K562 (cell line): ENCODE measurements around the gene HAPLN3. TPM values are rescaled to one million over a fixed set of nuclear protein-coding genes. Genes with fewer than 3 reads are reported as not detected.

Source experiments
- ATAC-seq: fragments of 200-7000 bp; cut with Tn5 transposase; 3 replicates; pipeline ENCODE4 v1.9.1; 2020; ENCODE audit warnings: moderate library complexity
- BruUV-seq: library from RNA; stranded (reverse); fragments of 400-500 nt; replicated peaks from 2 replicates; lab custom pipeline; 2021; lab: Mats Ljungman, UMichigan
- CTCF ChIA-PET: fragments of 300-600 bp; formaldehyde crosslinking; extraction: SDS; loops from one replicate; lab custom pipeline; 2021; ENCODE audit warnings: low intra/inter-chr PET ratio; lab: Yijun Ruan, JAX
- POLR2A ChIA-PET: fragments of 300-600, 350-650 bp; sonication (Branson Sonifier 250); formaldehyde crosslinking; extraction: SDS; loops from one replicate; lab custom pipeline; 2021; ENCODE audit warnings: antibody characterized with exemption, inconsistent platforms; lab: Yijun Ruan, JAX
- DNase-seq, 4 experiments: peaks; one replicate each; pipeline versions ENCODE4 v3.0.0 to v3.0.0-alpha.2; 2011 to 2018; ENCODE audit warnings: low spot score in 3 of 4, mixed read lengths in 3 of 4; ENCODE audit errors: extremely low read depth in 1 of 4
- FAIRE-seq: peaks from 2 replicates; lab custom pipeline; 2011; peaks lifted over from hg19 to GRCh38; lab: Jason Lieb, UNC
- H2AFZ ChIP-seq: 2 replicates; pipeline ENCODE4 v1.6.0; 2011; ENCODE audit warnings: low read depth, low read length, control low read depth, inconsistent platforms
- H3K27ac ChIP-seq: fragments of 200-600 bp; 3 replicates; pipeline ENCODE4 v1.8.0; 2011; ENCODE audit warnings: low read depth, mild to moderate bottlenecking, control low read depth, inconsistent platforms, low read length, moderate library complexity, mixed read lengths; ENCODE audit errors: extremely low read depth
- H3K27me3 ChIP-seq, 2 experiments: fragments of 300-600 bp in 1 of 2; 2 replicates in 1 of 2; 3 replicates in 1 of 2; pipeline versions ENCODE4 v1.6.0 to v1.8.0; 2011; ENCODE audit warnings: inconsistent platforms in 2 of 2, low read length in 2 of 2, mild to moderate bottlenecking in 1 of 2, mixed read lengths in 1 of 2, moderate library complexity in 1 of 2; ENCODE audit not compliant: control insufficient read depth in 2 of 2, insufficient read depth in 2 of 2
- H3K36me3 ChIP-seq: fragments of 300-600 bp; 3 replicates; pipeline ENCODE4 v1.8.0; 2011; ENCODE audit warnings: mild to moderate bottlenecking, low read length, inconsistent platforms; ENCODE audit not compliant: control insufficient read depth, insufficient read depth
- H3K4me1 ChIP-seq, 2 experiments: fragments of 200-600 bp in 1 of 2; replicated peaks in 1 of 2; 2 replicates in 1 of 2; 3 replicates in 1 of 2; pipeline versions ENCODE4 v1.5.1 to v1.8.0; 2011; ENCODE audit warnings: inconsistent platforms in 2 of 2, low read length in 2 of 2, mild to moderate bottlenecking in 1 of 2, mixed read lengths in 1 of 2, moderate library complexity in 1 of 2; ENCODE audit not compliant: control insufficient read depth in 2 of 2, insufficient read depth in 2 of 2
- H3K4me2 ChIP-seq: 2 replicates; pipeline ENCODE4 v1.6.1; 2011; ENCODE audit warnings: low read length, control low read depth, inconsistent platforms, mixed read lengths; ENCODE audit not compliant: insufficient read depth
- H3K4me3 ChIP-seq: fragments of 200-600 bp; sonication (generic), shearing (Covaris generic); 2 replicates; pipeline ENCODE4 v1.5.1; 2016; ENCODE audit warnings: control low read depth, inconsistent platforms
- H3K79me2 ChIP-seq: fragments of 200-600 bp; 3 replicates; pipeline ENCODE4 v1.8.0; 2011; ENCODE audit warnings: low read length, inconsistent platforms; ENCODE audit not compliant: control insufficient read depth, insufficient read depth
- H3K9ac ChIP-seq, 2 experiments: 2 replicates each; pipeline versions ENCODE4 v1.6.0 to v1.6.1; 2011; ENCODE audit warnings: low read depth in 2 of 2, low read length in 2 of 2, control low read depth in 1 of 2, inconsistent platforms in 1 of 2, mild to moderate bottlenecking in 1 of 2, mixed read lengths in 1 of 2; ENCODE audit not compliant: insufficient read depth in 1 of 2
- H3K9me1 ChIP-seq: one replicate; pipeline ENCODE4 v1.6.0; 2011; ENCODE audit warnings: inconsistent platforms, mild to moderate bottlenecking, low read length, moderate library complexity; ENCODE audit not compliant: control insufficient read depth, insufficient read depth
- H3K9me3 ChIP-seq: replicated peaks from 2 replicates; pipeline ENCODE4 v1.5.1; 2011; ENCODE audit warnings: low read depth, low read length, inconsistent platforms; ENCODE audit not compliant: control insufficient read depth, insufficient read depth
- H4K20me1 ChIP-seq: replicated peaks from 2 replicates; pipeline ENCODE4 v1.6.1; 2011; ENCODE audit warnings: low read length, inconsistent platforms, mixed read lengths; ENCODE audit not compliant: control insufficient read depth, insufficient read depth
- HCFC1 ChIP-seq: IDR thresholded peaks from 2 replicates; pipeline ENCODE4 v1.6.1; 2012; ENCODE audit warnings: low read depth, low read length, improper control_type of control experiment
- HNRNPUL1 ChIP-seq: fragments of 200-400 bp; formaldehyde crosslinking; IDR thresholded peaks from 2 replicates; pipeline ENCODE4 v1.6.1; 2017; ENCODE audit warnings: low read length
- KLF10 ChIP-seq: fragments of 250-450 bp; sonication (Bioruptor Pico); IDR thresholded peaks from 2 replicates; pipeline ENCODE4 v1.6.1; 2021; ENCODE audit warnings: matching md5 sums
- MECOM ChIP-seq: fragments of 250-450 bp; sonication (Bioruptor Pico); IDR thresholded peaks from 2 replicates; pipeline ENCODE4 v1.8.0; 2022; ENCODE audit warnings: inconsistent platforms
- POLR2B ChIP-seq: fragments of 450-650 bp; IDR thresholded peaks from 2 replicates; pipeline ENCODE4 v1.6.1; 2018; ENCODE audit warnings: low read depth; ENCODE audit not compliant: partially characterized antibody
- RREB1 ChIP-seq: fragments of 250-450 bp; sonication (Bioruptor Pico); IDR thresholded peaks from 2 replicates; pipeline ENCODE4 v1.4.0; 2020
- THRAP3 ChIP-seq: fragments of 450-650 bp; IDR thresholded peaks from 2 replicates; pipeline ENCODE4 v1.6.1; 2016; ENCODE audit warnings: mild to moderate bottlenecking, inconsistent platforms, borderline replicate concordance
- WGBS: fragments of 100-300 bp; shearing (Covaris generic); methylation state at CpG from one replicate; pipeline ENCODE4 v1.1.6; 2016; ENCODE audit warnings: low coverage, mixed read lengths; ENCODE audit not compliant: insufficient coverage; ENCODE audit errors: missing lambda C conversion rate; 5-methylcytosine and 5-hydroxymethylcytosine counted together
- in situ Hi-C: fragments of 300-500 bp; cut with MboI; formaldehyde crosslinking; loops from 4 replicates; pipeline ENCODE4 v1.15.0; 2018; ENCODE audit warnings: inconsistent platforms, mixed read lengths
- intact Hi-C: fragments of 100-400 bp; cut with micrococcal nuclease; formaldehyde crosslinking; loops from 2 replicates; pipeline ENCODE4 v1.14.2; 2022
- polyA plus RNA-seq, 8 experiments: library from polyadenylated mRNA; depleted of rRNA in 4 of 8; stranded (reverse) in 5 of 8; unstranded in 3 of 8; fragments of >200 nt; fragmentation: Nextera tagmentation in 2 of 8; fragmentation: Illumina TruSeq in 1 of 8; extraction: Ambion mirVana in 2 of 8; extraction: Trizol in 1 of 8; gene quantifications; 2 replicates each; pipeline versions ENCODE4 v1.2.1 to v1.2.3, GENCODE V29; 2011 to 2014; ENCODE audit warnings: inconsistent platforms in 1 of 8, missing spikeins in 1 of 8
- total RNA-seq, 7 experiments: library from RNA; depleted of rRNA in 6 of 7; stranded (reverse); fragments of >200 nt in 6 of 7; fragmentation: Illumina TruSeq in 2 of 7; extraction: Trizol in 2 of 7; gene quantifications; 2 replicates each; pipeline versions ENCODE4 v1.2.1 to v1.2.3, GENCODE V29; 2011 to 2021; ENCODE audit warnings: low replicate concordance in 1 of 7
- TF ChIP-seq, protein P1 (sequence below): fragments of 250-450 bp; sonication (Bioruptor Pico); IDR thresholded peaks from 2 replicates; pipeline ENCODE4 v1.9.0; 2021; ENCODE audit warnings: mild to moderate bottlenecking, inconsistent platforms
- TF ChIP-seq, protein P2 (sequence below): fragments of 250-450 bp; sonication (Bioruptor Pico); IDR thresholded peaks from 2 replicates; pipeline ENCODE4 v1.8.0; 2021; ENCODE audit warnings: moderate library complexity, mild to moderate bottlenecking, inconsistent platforms

Gene HAPLN3
- total and polyA plus RNA-seq, 9 of the 15 experiments (the other 6 are each of a cell fraction or from before 2014, with no cell fraction given) = 0.04 to 2.4 (median 0.65) TPM

DNA sequence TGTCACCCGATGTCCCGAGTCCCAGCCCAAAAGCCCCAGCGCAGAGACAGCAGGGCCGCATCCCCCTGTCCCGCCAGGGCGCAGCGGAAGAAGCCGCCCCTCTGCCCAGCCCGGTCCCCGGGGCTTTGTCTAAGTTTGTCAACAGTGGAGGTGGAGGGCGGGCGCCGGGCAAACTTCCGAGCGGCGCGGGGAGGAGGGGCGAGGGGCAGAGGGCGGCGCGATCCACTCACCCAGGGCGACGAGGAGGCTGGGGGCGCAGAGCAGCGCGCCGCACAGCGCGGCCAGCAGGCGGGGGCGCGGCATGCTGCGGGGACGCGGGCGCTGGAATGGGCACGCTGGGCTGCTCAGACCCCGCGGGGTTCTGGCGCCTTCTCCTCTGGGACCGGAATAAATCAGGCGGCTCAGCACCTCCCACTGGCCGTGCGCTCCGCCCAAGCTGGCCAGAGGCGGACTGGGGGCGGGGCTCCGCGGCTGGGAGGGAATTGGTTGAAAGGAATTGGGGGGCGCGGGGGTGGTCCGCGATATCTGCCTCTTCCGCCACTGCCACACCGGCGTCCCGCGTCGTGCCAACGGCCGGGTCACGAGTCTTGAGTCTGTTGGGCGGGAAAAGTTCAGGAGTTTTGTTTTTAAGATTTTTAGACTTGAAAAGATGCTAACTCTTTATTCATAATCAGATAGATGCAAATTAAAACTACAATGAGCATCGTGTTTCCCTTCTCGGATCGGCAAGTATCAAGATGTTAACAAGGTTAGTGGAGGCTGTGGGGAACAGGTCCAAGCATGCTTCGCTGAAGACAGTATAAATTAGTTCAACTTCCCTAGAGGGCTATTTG is 17.9 kb upstream of the HAPLN3 start, which contains the start of gene MFGE8:
Gene MFGE8 (minus strand): TSS at position 363 of the 833 bp plus-strand sequence. CDS start 60 bp downstream, at position 303.
- peak within 1 kb of the TSS; percentile 75 for H3K4me3 ChIP-seq
- no peaks in the 10 kb centered on the region for H3K9me3 ChIP-seq
- H3K79me2 ChIP-seq = peaks cover 31% of the 10 kb centered on the region
- H3K9me1 ChIP-seq = no peaks in the 10 kb centered on the region
- peak within 1 kb of the TSS; percentile 74 for H3K27ac ChIP-seq
- peaks cover 33 to 38% of the 10 kb centered on the region in 2 experiments for H3K4me1 ChIP-seq
- intact Hi-C loops = loop anchor here (5.0 kb wide), 1 partner anchor 74 kb away; no protein-coding TSS in a partner anchor
- H4K20me1 ChIP-seq = 0 out of 2 replicates have a peak, but pooled peaks cover 9% of the 10 kb centered on the region
- in situ Hi-C loops = loop anchor here (5.0 kb wide), 1 partner anchor 104 kb away; no protein-coding TSS in a partner anchor
- ATAC-seq (peak; percentile 93), DNase-seq (peak; percentile 85 to 90 (median 87)), FAIRE-seq (no peak)
- peak within 1 kb of the TSS; percentile 91 for H2AFZ ChIP-seq
- H3K27me3 ChIP-seq = no peaks in the 10 kb centered on the region
- POLR2A ChIA-PET = interaction anchor here (0.7 to 1.0 kb wide), 2 partner anchors 9 to 415 kb away, joined by 3 read pairs; no protein-coding TSS in a partner anchor
- BruUV-seq = no TSS peak
- peak within 1 kb of the TSS; percentile 84 for H3K4me2 ChIP-seq
- H3K36me3 ChIP-seq = peaks cover 30% of the 10 kb centered on the region
- under 1% methylated on average over 53 of the region's 67 CpGs for WGBS
- CTCF ChIA-PET = interaction anchor here (0.6 to 0.9 kb wide), 2 partner anchors 75 to 103 kb away, joined by 3 to 4 read pairs; no protein-coding TSS in a partner anchor
- peak within 1 kb of the TSS; percentile 75 to 95 for H3K9ac ChIP-seq
- TF ChIP-seq, protein P1, sequence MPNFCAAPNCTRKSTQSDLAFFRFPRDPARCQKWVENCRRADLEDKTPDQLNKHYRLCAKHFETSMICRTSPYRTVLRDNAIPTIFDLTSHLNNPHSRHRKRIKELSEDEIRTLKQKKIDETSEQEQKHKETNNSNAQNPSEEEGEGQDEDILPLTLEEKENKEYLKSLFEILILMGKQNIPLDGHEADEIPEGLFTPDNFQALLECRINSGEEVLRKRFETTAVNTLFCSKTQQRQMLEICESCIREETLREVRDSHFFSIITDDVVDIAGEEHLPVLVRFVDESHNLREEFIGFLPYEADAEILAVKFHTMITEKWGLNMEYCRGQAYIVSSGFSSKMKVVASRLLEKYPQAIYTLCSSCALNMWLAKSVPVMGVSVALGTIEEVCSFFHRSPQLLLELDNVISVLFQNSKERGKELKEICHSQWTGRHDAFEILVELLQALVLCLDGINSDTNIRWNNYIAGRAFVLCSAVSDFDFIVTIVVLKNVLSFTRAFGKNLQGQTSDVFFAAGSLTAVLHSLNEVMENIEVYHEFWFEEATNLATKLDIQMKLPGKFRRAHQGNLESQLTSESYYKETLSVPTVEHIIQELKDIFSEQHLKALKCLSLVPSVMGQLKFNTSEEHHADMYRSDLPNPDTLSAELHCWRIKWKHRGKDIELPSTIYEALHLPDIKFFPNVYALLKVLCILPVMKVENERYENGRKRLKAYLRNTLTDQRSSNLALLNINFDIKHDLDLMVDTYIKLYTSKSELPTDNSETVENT (CRISPR knock-in tag) = peak; percentile 71; the same call in 1 of the 2 replicates
- TF ChIP-seq HCFC1 (peak; percentile 15; the same call in 1 of the 2 replicates), HNRNPUL1 (no peak), KLF10 (CRISPR knock-in tag) (no peak), THRAP3 (no peak), RREB1 (CRISPR knock-in tag) (no peak), MECOM (CRISPR knock-in tag) (0 out of 2 replicates have a peak, but pooled peaks have one; percentile 47), POLR2B (peak; percentile 43)
- TF ChIP-seq, protein P2, sequence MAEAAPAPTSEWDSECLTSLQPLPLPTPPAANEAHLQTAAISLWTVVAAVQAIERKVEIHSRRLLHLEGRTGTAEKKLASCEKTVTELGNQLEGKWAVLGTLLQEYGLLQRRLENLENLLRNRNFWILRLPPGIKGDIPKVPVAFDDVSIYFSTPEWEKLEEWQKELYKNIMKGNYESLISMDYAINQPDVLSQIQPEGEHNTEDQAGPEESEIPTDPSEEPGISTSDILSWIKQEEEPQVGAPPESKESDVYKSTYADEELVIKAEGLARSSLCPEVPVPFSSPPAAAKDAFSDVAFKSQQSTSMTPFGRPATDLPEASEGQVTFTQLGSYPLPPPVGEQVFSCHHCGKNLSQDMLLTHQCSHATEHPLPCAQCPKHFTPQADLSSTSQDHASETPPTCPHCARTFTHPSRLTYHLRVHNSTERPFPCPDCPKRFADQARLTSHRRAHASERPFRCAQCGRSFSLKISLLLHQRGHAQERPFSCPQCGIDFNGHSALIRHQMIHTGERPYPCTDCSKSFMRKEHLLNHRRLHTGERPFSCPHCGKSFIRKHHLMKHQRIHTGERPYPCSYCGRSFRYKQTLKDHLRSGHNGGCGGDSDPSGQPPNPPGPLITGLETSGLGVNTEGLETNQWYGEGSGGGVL = no peak
